Panc1 (cell line): Measurements from ENCODE around the gene CILP2. TPM values are rescaled to one million over a fixed set of nuclear protein-coding genes. Genes with fewer than 3 reads are reported as not detected.

ENCODE experiments used
- ATAC-seq: fragments of 200-7000 bp; cut with Tn5 transposase; 2 replicates; pipeline ENCODE4 v1.9.1; 2020; ENCODE audit warnings: mild to moderate bottlenecking, moderate library complexity
- BruUV-seq: library from RNA; stranded (reverse); fragments of 400-500 nt; replicated peaks from 2 replicates; lab custom pipeline; 2021; lab: Mats Ljungman, UMichigan
- CTCF ChIA-PET: fragments of 300-600 bp; sonication (Branson Sonifier 250); formaldehyde crosslinking; loops from one replicate; lab custom pipeline; 2022; ENCODE audit warnings: antibody characterized with exemption; lab: Charles Lee
- POLR2A ChIA-PET: fragments of 300-600 bp; sonication (Branson Sonifier 250); formaldehyde crosslinking; loops from one replicate; lab custom pipeline; 2022; ENCODE audit warnings: antibody characterized with exemption; lab: Charles Lee
- DNase-seq: peaks from one replicate; pipeline ENCODE4 v3.0.0-alpha.2; 2010; ENCODE audit warnings: low read depth, low spot score
- H3K27ac ChIP-seq: 2 replicates; pipeline ENCODE4 v1.5.1; 2011; ENCODE audit warnings: mild to moderate bottlenecking, low read length, inconsistent platforms
- H3K27me3 ChIP-seq: fragments of 200-500 bp; sonication (Bioruptor generic); 2 replicates; pipeline ENCODE4 v1.6.0; 2014; ENCODE audit warnings: low read length, inconsistent platforms; ENCODE audit not compliant: control insufficient read depth, insufficient read depth
- H3K36me3 ChIP-seq: fragments of 200-500 bp; sonication (Bioruptor generic); 2 replicates; pipeline ENCODE4 v1.5.1; 2014; ENCODE audit warnings: inconsistent platforms, mild to moderate bottlenecking, low read length, moderate library complexity; ENCODE audit not compliant: control insufficient read depth, insufficient read depth
- H3K4me1 ChIP-seq: 2 replicates; pipeline ENCODE4 v1.5.1; 2011; ENCODE audit warnings: inconsistent platforms, mild to moderate bottlenecking, low read length, moderate library complexity; ENCODE audit not compliant: control insufficient read depth, insufficient read depth
- H3K4me3 ChIP-seq, 2 experiments: 2 replicates each; pipeline ENCODE4 v1.5.1; 2011 to 2012; ENCODE audit warnings: low read depth in 2 of 2, low read length in 2 of 2, mild to moderate bottlenecking in 2 of 2, inconsistent platforms in 1 of 2, moderate library complexity in 1 of 2
- H3K9me3 ChIP-seq: fragments of 200-500 bp; sonication (Bioruptor generic); 2 replicates; pipeline ENCODE4 v1.5.1; 2014; ENCODE audit warnings: low read depth, mild to moderate bottlenecking, inconsistent platforms, low read length, moderate library complexity; ENCODE audit not compliant: control insufficient read depth, insufficient read depth
- POLR2AphosphoS5 ChIP-seq: IDR thresholded peaks from 2 replicates; pipeline ENCODE4 v1.6.1; 2012; ENCODE audit warnings: mild to moderate bottlenecking, low read depth, low read length, moderate library complexity
- SIN3A ChIP-seq: IDR thresholded peaks from 2 replicates; pipeline ENCODE4 v1.6.1; 2012; ENCODE audit warnings: low read depth, mild to moderate bottlenecking, low read length, moderate library complexity, borderline replicate concordance; ENCODE audit not compliant: insufficient read depth
- TCF7L2 ChIP-seq: IDR thresholded peaks from 2 replicates; pipeline ENCODE4 v1.6.1; 2011; ENCODE audit warnings: mild to moderate bottlenecking, low read depth, low read length, inconsistent platforms
- in situ Hi-C: cut with HindIII; loops from 2 replicates; pipeline ENCODE4 v1.10.0; 2016; ENCODE audit warnings: low sequenced_read_pairs, low pct_unique_long_range_greater_than_20kb
- intact Hi-C: fragments of 100-400 bp; cut with micrococcal nuclease; formaldehyde crosslinking; loops from one replicate; pipeline ENCODE4 v1.10.0; 2022; ENCODE audit not compliant: unreplicated experiment
- total RNA-seq: library from RNA; stranded (reverse); gene quantifications from one replicate; pipeline ENCODE4 v1.2.1, GENCODE V29; 2021; ENCODE audit not compliant: unreplicated experiment
- TF ChIP-seq, protein P1 (sequence below), 2 experiments: IDR thresholded peaks; 2 replicates each; pipeline ENCODE4 v1.6.1; 2011 to 2012; ENCODE audit warnings: low read depth in 2 of 2, control low read depth in 1 of 2, low read length in 1 of 2, mild to moderate bottlenecking in 1 of 2, moderate library complexity in 1 of 2; ENCODE audit not compliant: insufficient read depth in 1 of 2
- TF ChIP-seq, protein P2 (sequence below): fragments of 450-650 bp; IDR thresholded peaks from 2 replicates; pipeline ENCODE4 v1.5.1; 2017; ENCODE audit warnings: mild to moderate bottlenecking

The CILP2 gene
- total RNA-seq, 1 experiment from 2014 or later = 0.46 TPM

- Histone ChIP-seq H3K27me3 (no peaks in the 10 kb centered on the region), H3K36me3 (no peaks in the 10 kb centered on the region), H3K27ac (no peak overlapping the region), H3K4me3 (no peak overlapping the region), H3K9me3 (no peaks in the 10 kb centered on the region), H3K4me1 (no peaks in the 10 kb centered on the region; the same call in 1 of the 2 replicates)
- ATAC-seq (no peak), DNase-seq (no peak)
- TF ChIP-seq, protein P1, sequence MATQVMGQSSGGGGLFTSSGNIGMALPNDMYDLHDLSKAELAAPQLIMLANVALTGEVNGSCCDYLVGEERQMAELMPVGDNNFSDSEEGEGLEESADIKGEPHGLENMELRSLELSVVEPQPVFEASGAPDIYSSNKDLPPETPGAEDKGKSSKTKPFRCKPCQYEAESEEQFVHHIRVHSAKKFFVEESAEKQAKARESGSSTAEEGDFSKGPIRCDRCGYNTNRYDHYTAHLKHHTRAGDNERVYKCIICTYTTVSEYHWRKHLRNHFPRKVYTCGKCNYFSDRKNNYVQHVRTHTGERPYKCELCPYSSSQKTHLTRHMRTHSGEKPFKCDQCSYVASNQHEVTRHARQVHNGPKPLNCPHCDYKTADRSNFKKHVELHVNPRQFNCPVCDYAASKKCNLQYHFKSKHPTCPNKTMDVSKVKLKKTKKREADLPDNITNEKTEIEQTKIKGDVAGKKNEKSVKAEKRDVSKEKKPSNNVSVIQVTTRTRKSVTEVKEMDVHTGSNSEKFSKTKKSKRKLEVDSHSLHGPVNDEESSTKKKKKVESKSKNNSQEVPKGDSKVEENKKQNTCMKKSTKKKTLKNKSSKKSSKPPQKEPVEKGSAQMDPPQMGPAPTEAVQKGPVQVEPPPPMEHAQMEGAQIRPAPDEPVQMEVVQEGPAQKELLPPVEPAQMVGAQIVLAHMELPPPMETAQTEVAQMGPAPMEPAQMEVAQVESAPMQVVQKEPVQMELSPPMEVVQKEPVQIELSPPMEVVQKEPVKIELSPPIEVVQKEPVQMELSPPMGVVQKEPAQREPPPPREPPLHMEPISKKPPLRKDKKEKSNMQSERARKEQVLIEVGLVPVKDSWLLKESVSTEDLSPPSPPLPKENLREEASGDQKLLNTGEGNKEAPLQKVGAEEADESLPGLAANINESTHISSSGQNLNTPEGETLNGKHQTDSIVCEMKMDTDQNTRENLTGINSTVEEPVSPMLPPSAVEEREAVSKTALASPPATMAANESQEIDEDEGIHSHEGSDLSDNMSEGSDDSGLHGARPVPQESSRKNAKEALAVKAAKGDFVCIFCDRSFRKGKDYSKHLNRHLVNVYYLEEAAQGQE (IDR thresholded peaks at IDR 0.05; ENCODE audit: insufficient read depth in 1 of 2, low read depth in 2 of 2, low read length in 1 of 2) = no peak
- TF ChIP-seq, protein P2, sequence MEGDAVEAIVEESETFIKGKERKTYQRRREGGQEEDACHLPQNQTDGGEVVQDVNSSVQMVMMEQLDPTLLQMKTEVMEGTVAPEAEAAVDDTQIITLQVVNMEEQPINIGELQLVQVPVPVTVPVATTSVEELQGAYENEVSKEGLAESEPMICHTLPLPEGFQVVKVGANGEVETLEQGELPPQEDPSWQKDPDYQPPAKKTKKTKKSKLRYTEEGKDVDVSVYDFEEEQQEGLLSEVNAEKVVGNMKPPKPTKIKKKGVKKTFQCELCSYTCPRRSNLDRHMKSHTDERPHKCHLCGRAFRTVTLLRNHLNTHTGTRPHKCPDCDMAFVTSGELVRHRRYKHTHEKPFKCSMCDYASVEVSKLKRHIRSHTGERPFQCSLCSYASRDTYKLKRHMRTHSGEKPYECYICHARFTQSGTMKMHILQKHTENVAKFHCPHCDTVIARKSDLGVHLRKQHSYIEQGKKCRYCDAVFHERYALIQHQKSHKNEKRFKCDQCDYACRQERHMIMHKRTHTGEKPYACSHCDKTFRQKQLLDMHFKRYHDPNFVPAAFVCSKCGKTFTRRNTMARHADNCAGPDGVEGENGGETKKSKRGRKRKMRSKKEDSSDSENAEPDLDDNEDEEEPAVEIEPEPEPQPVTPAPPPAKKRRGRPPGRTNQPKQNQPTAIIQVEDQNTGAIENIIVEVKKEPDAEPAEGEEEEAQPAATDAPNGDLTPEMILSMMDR = no peak
- TF ChIP-seq SIN3A (no peak), TCF7L2 (no peak), POLR2AphosphoS5 (no peak)
- intact Hi-C loops (no loop called here), in situ Hi-C loops (no loop called here)
- no TSS peak for BruUV-seq
- POLR2A ChIA-PET = no interaction called here
- CTCF ChIA-PET = no interaction called here
These were observed 11.3 kb upstream of the CILP2 start for GRCh38 chr19:19526581-19527370.

GRCh38 chr19:19527371-19527656 is 10.8 kb upstream of the CILP2 start:
- ChIA-PET CTCF (no interaction called here), POLR2A (no interaction called here)
- Histone ChIP-seq H3K4me1 (no peaks in the 10 kb centered on the region; the same call in 1 of the 2 replicates), H3K4me3 (no peak overlapping the region), H3K27me3 (no peaks in the 10 kb centered on the region), H3K36me3 (no peaks in the 10 kb centered on the region), H3K27ac (no peak overlapping the region), H3K9me3 (no peaks in the 10 kb centered on the region)
- ATAC-seq (no peak), DNase-seq (no peak)
- in situ Hi-C loops (no loop called here), intact Hi-C loops (no loop called here)
- TF ChIP-seq TCF7L2 = no peak
- TF ChIP-seq, protein P2 = no peak
- TF ChIP-seq, protein P1 (IDR thresholded peaks at IDR 0.05; ENCODE audit: insufficient read depth in 1 of 2, low read depth in 2 of 2, low read length in 1 of 2) = no peak
- TF ChIP-seq SIN3A = no peak
- no peak for TF ChIP-seq POLR2AphosphoS5
- no TSS peak for BruUV-seq
